ENCODE results near the gene PSMB5.

GRCh38 chr14:23021889-23022442 is 12.7 kb downstream of the PSMB5 start:
- TF ChIP-seq CTCF (IDR thresholded peaks at IDR 0.05): no peak
- TF ChIP-seq POLR2A (IDR thresholded peaks at IDR 0.05): no peak
- TF ChIP-seq POLR2AphosphoS5 (IDR thresholded peaks at IDR 0.05; ENCODE audit: insufficient read depth in 1 of 2, low read depth in 1 of 2): no peak
